ENCODE results near the gene NUDT4B. TPM values are rescaled to one million over a fixed set of nuclear protein-coding genes. Genes with fewer than 3 reads are reported as not detected.
"Not testable (repeated sequence)": the region's sequence is repeated elsewhere in the genome, so short reads cannot be mapped to it uniquely, and the experiment has no call there.

NUDT4B gene
- total and polyA plus RNA-seq, 9 donors = 0.31 to 1.3 (median 0.69) TPM; not detected in 1

DNA sequence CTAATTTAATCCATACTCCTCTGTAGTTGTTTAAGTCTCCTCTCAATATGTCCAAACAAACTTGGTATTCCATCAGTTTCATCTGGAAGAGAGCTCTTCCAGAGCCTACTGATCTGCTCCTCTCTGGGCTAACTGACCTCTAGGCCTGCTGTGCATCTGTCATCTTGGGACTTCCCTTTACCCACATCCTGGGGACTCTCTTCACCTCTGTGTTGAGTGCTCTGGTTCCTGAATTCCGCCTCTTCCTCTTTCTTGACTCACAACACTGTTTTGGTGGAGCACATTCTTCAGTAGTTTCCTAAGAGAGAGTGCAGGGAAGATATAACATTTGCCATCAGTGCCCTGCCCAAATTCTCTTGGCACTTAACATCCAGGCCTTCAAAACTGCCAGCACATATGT, 13.0 kb upstream of the NUDT4B start:
- H3K36me3 ChIP-seq (ENCODE audit: control insufficient read depth, insufficient read depth, low read length); H3K9me3 ChIP-seq (replicated peaks; ENCODE audit: control insufficient read depth, low read depth, low read length); DNase-seq; H3K27ac ChIP-seq (ENCODE audit: low read length); H3K4me3 ChIP-seq (ENCODE audit: low read length); H3K27me3 ChIP-seq (ENCODE audit: control insufficient read depth, insufficient read depth, low read length); H3K4me1 ChIP-seq (ENCODE audit: control insufficient read depth, insufficient read depth, low read length): not testable (repeated sequence)
- no CpG with 5 or more reads among the region's 1 CpG for WGBS (ENCODE audit: insufficient coverage)

DNA sequence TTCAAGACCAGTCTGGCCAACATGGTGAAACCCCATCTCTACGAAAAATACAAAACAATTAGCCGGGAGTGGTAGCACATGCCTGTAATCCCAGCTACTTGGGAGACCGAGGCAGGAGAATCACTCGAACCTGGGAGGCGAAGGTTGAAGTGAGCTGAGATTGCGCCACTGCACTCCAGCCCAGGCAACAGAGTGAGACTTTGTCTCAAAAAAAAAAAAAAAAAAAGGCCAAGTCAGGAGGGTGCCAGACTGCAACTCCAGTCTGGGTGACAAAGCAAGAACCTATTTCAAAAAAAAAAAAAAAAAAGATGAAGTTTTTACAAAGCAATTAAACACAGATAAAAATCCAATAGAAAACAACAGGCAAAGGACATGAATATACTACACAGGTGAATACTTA, 9.9 kb upstream of the NUDT4B start:
- not testable (repeated sequence) for H3K9me3 ChIP-seq (replicated peaks; ENCODE audit: control insufficient read depth, low read depth, low read length); H3K36me3 ChIP-seq (ENCODE audit: control insufficient read depth, insufficient read depth, low read length); H3K27ac ChIP-seq (ENCODE audit: low read length); H3K4me1 ChIP-seq (ENCODE audit: control insufficient read depth, insufficient read depth, low read length); H3K4me3 ChIP-seq (ENCODE audit: low read length); H3K27me3 ChIP-seq (ENCODE audit: control insufficient read depth, insufficient read depth, low read length); DNase-seq
- no CpG with 5 or more reads among the region's 6 CpGs for WGBS (ENCODE audit: insufficient coverage)

DNA sequence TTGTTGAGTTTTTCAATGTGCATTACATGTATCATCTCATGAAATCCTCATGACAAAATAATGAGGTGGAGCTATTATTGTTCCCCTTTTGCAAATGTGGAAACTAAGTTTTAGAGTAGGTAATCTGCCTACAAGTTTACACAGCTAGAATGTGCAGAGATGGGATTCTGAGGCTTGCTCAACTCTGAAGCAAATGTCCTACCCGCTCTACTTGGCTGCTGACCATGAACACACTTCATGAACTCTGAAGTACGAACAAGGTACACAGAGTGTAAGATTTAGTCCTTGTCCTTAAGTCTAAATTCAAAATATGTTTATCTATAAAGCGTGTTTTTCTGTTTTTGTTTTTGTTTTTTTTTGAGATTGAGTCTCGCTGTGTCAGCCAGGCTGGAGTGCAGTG, 5.4 kb upstream of the NUDT4B start:
- WGBS (ENCODE audit: insufficient coverage) = no CpG with 5 or more reads among the region's 4 CpGs
- H3K36me3 ChIP-seq (ENCODE audit: control insufficient read depth, insufficient read depth, low read length); H3K4me3 ChIP-seq (ENCODE audit: low read length); H3K27ac ChIP-seq (ENCODE audit: low read length); DNase-seq; H3K4me1 ChIP-seq (ENCODE audit: control insufficient read depth, insufficient read depth, low read length); H3K27me3 ChIP-seq (ENCODE audit: control insufficient read depth, insufficient read depth, low read length); H3K9me3 ChIP-seq (replicated peaks; ENCODE audit: control insufficient read depth, low read depth, low read length): not testable (repeated sequence)

DNA sequence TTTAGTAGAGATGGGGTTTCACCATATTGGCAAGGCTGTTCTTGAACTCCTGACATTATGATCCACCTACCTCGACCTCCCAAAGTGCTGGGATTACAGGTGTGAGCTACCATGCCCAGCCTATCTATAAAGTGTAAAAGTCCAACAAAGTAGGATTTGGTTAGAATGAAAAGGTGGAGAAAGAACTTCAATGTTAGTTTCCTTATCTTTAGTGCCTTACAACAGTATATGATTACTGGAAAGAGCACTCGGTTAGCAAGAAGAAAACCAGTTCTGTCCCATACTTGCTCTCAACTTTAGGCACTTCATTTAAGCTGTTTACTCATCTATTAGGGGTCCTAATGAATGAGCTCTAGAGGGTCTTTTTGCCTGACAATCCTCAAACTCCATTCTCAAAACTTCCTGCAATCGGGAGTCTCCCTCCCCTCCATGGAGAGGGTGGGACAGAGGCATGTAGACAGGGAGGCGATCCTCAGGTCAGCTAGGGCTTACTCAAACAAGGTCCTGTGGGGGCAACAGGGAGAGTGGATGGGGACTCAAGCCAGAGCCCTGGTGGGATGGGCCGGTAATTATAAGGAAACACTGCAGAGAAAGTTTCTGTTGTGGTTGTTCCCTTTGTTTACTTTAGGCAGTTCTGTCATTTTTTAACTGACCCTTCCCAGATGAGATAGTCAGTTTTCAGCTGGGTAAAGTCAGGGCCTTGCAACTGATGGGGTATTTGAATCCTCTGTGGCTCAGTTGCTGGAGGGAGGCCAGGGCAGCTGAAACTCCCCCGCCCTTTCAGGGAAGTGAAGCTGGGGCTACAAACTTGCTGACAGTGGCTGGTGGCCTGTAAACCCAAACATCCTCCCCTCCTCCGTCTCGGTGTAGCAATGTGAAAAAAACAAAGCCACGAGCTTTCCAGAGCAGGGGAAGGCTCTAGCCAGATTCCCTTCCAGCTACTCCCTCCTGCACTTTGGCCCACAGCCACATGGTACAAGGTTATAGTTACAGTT, 4.6 kb upstream of the NUDT4B start:
- DNase-seq; H3K27me3 ChIP-seq (ENCODE audit: control insufficient read depth, insufficient read depth, low read length); H3K27ac ChIP-seq (ENCODE audit: low read length); H3K9me3 ChIP-seq (replicated peaks; ENCODE audit: control insufficient read depth, low read depth, low read length); H3K4me3 ChIP-seq (ENCODE audit: low read length); H3K4me1 ChIP-seq (ENCODE audit: control insufficient read depth, insufficient read depth, low read length); H3K36me3 ChIP-seq (ENCODE audit: control insufficient read depth, insufficient read depth, low read length): not testable (repeated sequence)
- WGBS (ENCODE audit: insufficient coverage) = no CpG with 5 or more reads among the region's 9 CpGs

DNA sequence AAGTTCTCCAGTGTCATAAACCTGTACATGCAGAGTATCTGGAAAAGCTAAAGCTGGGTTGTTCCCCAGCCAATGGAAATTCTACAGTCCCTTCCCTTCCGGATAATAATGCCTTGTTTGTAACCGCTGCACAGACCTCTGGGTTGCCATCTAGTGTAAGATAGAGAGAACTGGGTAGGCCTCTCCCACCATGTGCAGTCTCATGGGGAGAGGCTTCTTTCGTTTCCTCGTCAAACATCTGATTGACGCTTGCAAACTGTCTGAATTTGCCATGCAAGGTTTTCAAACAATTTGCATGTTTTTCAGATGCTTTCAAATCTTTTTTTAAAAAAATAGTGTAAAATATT, 734 bp downstream of the NUDT4B start:
- not testable (repeated sequence) for H3K4me1 ChIP-seq (ENCODE audit: control insufficient read depth, insufficient read depth, low read length); H3K9me3 ChIP-seq (replicated peaks; ENCODE audit: control insufficient read depth, low read depth, low read length); H3K27me3 ChIP-seq (ENCODE audit: control insufficient read depth, insufficient read depth, low read length); H3K27ac ChIP-seq (ENCODE audit: low read length); H3K4me3 ChIP-seq (ENCODE audit: low read length); H3K36me3 ChIP-seq (ENCODE audit: control insufficient read depth, insufficient read depth, low read length); DNase-seq
- WGBS (ENCODE audit: insufficient coverage) = no CpG with 5 or more reads among the region's 5 CpGs

DNA sequence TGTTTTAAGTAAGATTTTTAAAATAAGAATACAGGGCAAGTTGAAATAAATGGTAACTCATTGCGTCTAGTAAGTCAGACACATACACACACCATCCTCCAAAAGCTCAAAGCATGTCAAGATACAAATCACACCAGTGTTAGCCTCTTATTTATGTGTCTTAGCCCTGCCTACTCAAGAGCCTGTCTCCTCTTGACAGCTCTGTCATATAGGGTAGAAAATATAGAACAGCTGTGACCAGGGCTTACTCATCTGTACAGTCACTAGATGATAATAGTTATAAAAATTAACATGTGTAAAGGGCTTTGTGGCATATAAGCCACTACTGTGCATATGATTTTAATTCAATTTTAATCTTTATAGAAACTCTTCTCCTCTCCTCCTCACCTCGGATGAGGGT, 7.7 kb downstream of the NUDT4B start:
- WGBS (ENCODE audit: insufficient coverage) = no CpG with 5 or more reads among the region's 2 CpGs
- not testable (repeated sequence) for DNase-seq

DNA sequence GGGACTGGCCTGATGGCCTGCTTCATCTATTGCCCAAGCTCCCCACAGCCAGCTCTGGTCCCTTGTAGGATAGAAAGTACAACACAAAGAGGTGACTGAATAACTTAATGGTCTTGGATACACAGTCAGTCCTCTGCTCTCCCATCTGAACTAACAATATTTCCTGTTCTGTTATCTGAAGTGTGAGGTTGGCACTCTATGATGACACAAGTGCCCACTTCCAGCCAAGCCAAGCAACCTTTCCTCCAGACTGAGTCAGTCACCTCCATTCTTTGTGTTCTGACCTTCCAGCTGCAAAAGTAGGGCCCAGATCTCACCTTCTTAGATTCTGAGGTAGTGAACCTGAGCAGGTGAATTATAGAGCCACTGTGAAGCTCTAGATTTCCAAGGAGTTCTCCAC, 8.9 kb downstream of the NUDT4B start:
- H3K27me3 ChIP-seq (ENCODE audit: control insufficient read depth, insufficient read depth, low read length); H3K27ac ChIP-seq (ENCODE audit: low read length); H3K9me3 ChIP-seq (replicated peaks; ENCODE audit: control insufficient read depth, low read depth, low read length); H3K4me1 ChIP-seq (ENCODE audit: control insufficient read depth, insufficient read depth, low read length); H3K36me3 ChIP-seq (ENCODE audit: control insufficient read depth, insufficient read depth, low read length); DNase-seq; H3K4me3 ChIP-seq (ENCODE audit: low read length): not testable (repeated sequence)

More for the DNA sequence above, 7.7 kb downstream of the NUDT4B start:
- not testable (repeated sequence) for H3K4me3 ChIP-seq (ENCODE audit: low read length); H3K36me3 ChIP-seq (ENCODE audit: control insufficient read depth, insufficient read depth, low read length); H3K9me3 ChIP-seq (replicated peaks; ENCODE audit: control insufficient read depth, low read depth, low read length); H3K4me1 ChIP-seq (ENCODE audit: control insufficient read depth, insufficient read depth, low read length); H3K27ac ChIP-seq (ENCODE audit: low read length); H3K27me3 ChIP-seq (ENCODE audit: control insufficient read depth, insufficient read depth, low read length)

DNA sequence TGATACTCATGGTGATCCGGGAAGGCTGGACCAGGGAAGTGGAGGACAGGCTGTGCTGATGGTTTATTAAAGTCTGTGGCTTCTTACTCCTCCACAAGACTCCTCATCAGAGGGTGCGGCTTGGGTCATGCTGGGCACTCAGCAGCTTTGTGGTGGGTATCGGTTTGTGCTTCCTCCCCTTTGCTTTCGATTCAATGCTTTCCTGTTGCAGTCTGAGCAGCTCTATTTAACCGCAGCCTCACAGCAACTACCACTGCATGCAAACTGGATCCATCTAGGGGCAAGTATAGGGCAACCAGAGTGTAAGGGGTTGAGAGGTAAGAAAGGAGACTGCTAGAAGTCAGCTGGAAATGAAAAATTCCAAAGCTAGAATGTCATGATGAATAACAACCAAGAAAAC, 9.8 kb downstream of the NUDT4B start:
- H3K27ac ChIP-seq (ENCODE audit: low read length); H3K4me1 ChIP-seq (ENCODE audit: control insufficient read depth, insufficient read depth, low read length); H3K27me3 ChIP-seq (ENCODE audit: control insufficient read depth, insufficient read depth, low read length); H3K4me3 ChIP-seq (ENCODE audit: low read length); H3K36me3 ChIP-seq (ENCODE audit: control insufficient read depth, insufficient read depth, low read length); H3K9me3 ChIP-seq (replicated peaks; ENCODE audit: control insufficient read depth, low read depth, low read length); DNase-seq: not testable (repeated sequence)
- WGBS (ENCODE audit: insufficient coverage) = no CpG with 5 or more reads among the region's 5 CpGs

DNA sequence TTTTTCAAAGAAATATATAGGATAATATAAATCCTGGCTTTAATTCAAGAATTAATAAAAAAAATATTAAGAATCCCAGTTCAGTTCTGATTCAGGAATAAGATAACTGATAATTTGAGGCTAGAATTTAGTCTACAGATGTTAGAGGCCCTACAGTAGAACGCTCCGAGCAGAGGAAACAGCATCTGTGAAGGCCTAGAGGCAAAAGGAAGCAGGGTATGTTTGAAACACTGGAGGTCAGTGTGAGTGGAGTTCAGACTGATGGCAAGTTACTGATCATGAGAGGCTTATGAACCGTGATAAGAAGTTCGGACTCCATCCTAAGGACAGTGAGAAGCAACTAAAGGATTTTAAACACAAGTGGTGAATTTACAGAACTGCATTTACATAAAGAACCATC, 10.4 kb downstream of the NUDT4B start:
- H3K27ac ChIP-seq (ENCODE audit: low read length); H3K27me3 ChIP-seq (ENCODE audit: control insufficient read depth, insufficient read depth, low read length); H3K4me3 ChIP-seq (ENCODE audit: low read length); DNase-seq; H3K9me3 ChIP-seq (replicated peaks; ENCODE audit: control insufficient read depth, low read depth, low read length); H3K36me3 ChIP-seq (ENCODE audit: control insufficient read depth, insufficient read depth, low read length); H3K4me1 ChIP-seq (ENCODE audit: control insufficient read depth, insufficient read depth, low read length): not testable (repeated sequence)
- WGBS (ENCODE audit: insufficient coverage) = no CpG with 5 or more reads among the region's 4 CpGs

DNA sequence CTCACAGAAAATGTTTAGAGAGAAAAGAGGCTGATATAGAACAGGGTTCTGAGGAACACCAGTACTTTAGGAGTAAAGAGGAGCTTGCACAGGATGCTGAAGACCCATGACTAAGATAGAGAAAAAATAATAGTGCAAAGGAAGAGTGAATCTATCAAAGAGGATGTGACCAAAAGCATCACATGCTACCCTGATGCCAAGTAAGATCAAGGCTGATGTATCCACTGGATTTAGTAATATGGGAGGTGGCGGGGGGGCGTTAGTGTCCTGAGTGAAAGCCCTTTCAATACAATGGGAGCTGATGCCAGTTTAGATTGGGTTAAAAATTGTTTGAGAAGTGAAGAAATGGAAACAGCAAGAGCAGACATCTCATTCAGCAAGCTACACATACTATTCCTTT, 11.2 kb downstream of the NUDT4B start:
- not testable (repeated sequence) for H3K4me3 ChIP-seq (ENCODE audit: low read length); H3K27me3 ChIP-seq (ENCODE audit: control insufficient read depth, insufficient read depth, low read length); DNase-seq; H3K27ac ChIP-seq (ENCODE audit: low read length); H3K9me3 ChIP-seq (replicated peaks; ENCODE audit: control insufficient read depth, low read depth, low read length); H3K36me3 ChIP-seq (ENCODE audit: control insufficient read depth, insufficient read depth, low read length); H3K4me1 ChIP-seq (ENCODE audit: control insufficient read depth, insufficient read depth, low read length)
- no CpG with 5 or more reads among the region's 2 CpGs for WGBS (ENCODE audit: insufficient coverage)

DNA sequence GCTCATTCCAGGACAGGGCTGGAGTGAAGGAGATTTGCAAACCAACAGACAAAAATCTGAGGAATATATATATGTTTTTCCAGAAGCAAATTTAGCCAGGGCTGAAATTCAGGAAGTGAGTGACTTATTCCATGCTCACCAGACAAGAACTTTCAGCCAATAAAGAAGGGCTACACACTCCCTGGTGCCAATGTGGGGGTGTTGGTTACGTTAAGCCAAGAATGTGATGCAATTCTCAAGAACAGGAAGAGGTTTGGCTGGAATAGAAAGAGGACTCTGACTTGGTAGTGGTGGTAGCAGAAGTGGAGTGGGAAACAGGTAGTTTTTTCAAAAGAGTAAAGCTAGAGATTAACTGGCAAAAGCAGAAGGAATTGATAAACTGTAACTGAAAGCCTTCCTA, 11.6 kb downstream of the NUDT4B start:
- H3K27ac ChIP-seq (ENCODE audit: low read length); H3K36me3 ChIP-seq (ENCODE audit: control insufficient read depth, insufficient read depth, low read length); H3K4me1 ChIP-seq (ENCODE audit: control insufficient read depth, insufficient read depth, low read length); H3K27me3 ChIP-seq (ENCODE audit: control insufficient read depth, insufficient read depth, low read length); DNase-seq; H3K4me3 ChIP-seq (ENCODE audit: low read length); H3K9me3 ChIP-seq (replicated peaks; ENCODE audit: control insufficient read depth, low read depth, low read length): not testable (repeated sequence)
- no CpG with 5 or more reads among the region's 1 CpG for WGBS (ENCODE audit: insufficient coverage)
